Gastrocnemius medialis (tissue), 4 donors: ENCODE results near the gene TMEM132D.

Experiments used
- POLR2A ChIP-seq, 2 donors: fragments of 450-650 bp; IDR thresholded peaks; one replicate each; pipeline ENCODE4 v1.6.1; 2017; ENCODE audit warnings: antibody characterized with exemption in 2 of 2, mild to moderate bottlenecking in 2 of 2, moderate library complexity in 2 of 2
- TF ChIP-seq, protein P1 (sequence below), 5 experiments: fragments of 450-650 bp in 3 of 5; fragments of 200-600 bp in 2 of 5; sonication (generic) in 2 of 5; IDR thresholded peaks in 4 of 5; conservative IDR thresholded peaks in 1 of 5; 1 replicate in 4 of 5; 2 replicates in 1 of 5; pipeline ENCODE4 v1.5.1; 2016 to 2019; ENCODE audit warnings: antibody characterized with exemption in 5 of 5, mild to moderate bottlenecking in 3 of 5, moderate library complexity in 3 of 5

DNA sequence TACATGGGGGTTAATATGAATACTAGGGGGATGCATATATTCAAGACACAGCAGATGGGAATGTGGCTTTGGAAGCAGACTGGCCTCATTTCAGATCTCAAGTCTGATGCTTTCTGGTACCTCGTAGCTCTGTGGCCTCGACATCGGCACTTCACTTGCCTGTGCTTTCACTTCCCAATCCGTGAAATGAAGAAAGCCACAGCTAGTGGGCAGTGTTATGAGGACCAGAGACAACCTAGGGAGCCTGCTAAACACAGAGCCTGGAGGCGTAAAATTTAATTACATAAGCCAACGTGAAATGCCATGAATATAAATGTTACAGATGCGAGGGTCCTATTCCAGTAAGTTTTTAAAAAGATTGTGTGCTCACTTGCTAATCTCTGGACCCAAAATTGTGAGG is 286.0 kb downstream of the TMEM132D start:
- TF ChIP-seq, protein P1, sequence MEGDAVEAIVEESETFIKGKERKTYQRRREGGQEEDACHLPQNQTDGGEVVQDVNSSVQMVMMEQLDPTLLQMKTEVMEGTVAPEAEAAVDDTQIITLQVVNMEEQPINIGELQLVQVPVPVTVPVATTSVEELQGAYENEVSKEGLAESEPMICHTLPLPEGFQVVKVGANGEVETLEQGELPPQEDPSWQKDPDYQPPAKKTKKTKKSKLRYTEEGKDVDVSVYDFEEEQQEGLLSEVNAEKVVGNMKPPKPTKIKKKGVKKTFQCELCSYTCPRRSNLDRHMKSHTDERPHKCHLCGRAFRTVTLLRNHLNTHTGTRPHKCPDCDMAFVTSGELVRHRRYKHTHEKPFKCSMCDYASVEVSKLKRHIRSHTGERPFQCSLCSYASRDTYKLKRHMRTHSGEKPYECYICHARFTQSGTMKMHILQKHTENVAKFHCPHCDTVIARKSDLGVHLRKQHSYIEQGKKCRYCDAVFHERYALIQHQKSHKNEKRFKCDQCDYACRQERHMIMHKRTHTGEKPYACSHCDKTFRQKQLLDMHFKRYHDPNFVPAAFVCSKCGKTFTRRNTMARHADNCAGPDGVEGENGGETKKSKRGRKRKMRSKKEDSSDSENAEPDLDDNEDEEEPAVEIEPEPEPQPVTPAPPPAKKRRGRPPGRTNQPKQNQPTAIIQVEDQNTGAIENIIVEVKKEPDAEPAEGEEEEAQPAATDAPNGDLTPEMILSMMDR (IDR thresholded peaks at IDR 0.05 in 4 of 5, conservative IDR thresholded peaks at IDR 0.05 in 1 of 5), result no peak
- TF ChIP-seq POLR2A (IDR thresholded peaks at IDR 0.05), result no peak
